Measurements from ENCODE around the gene RAB27B.
"Not testable (repeated sequence)": the region's sequence is repeated elsewhere in the genome, so short reads cannot be mapped to it uniquely, and the experiment has no call there.

RAB27B gene

GRCh38 chr18:54815086-54815485 is 13.2 kb upstream of the RAB27B start:
- no peak for DNase-seq (ENCODE audit: low read depth)

GRCh38 chr18:54820785-54821275 is 7.4 kb upstream of the RAB27B start:
- DNase-seq (ENCODE audit: low read depth): not testable (repeated sequence)

- no peak for DNase-seq (ENCODE audit: low read depth)
Observed at GRCh38 chr18:54822872-54823845, 5.1 kb upstream of the RAB27B start.

GRCh38 chr18:54824761-54825160 is 3.5 kb upstream of the RAB27B start:
- no peak for DNase-seq (ENCODE audit: low read depth)

GRCh38 chr18:54825601-54826344 is 2.5 kb upstream of the RAB27B start:
- DNase-seq (ENCODE audit: low read depth): no peak

GRCh38 chr18:54828986-54829385 is 709 bp downstream of the RAB27B start:
- no peak for DNase-seq (ENCODE audit: low read depth)

GRCh38 chr18:54829856-54830255 is 1.6 kb downstream of the RAB27B start:
- DNase-seq (ENCODE audit: low read depth): no peak

GRCh38 chr18:54830260-54830659 is 2.0 kb downstream of the RAB27B start:
- DNase-seq (ENCODE audit: low read depth): no peak

- no peak for DNase-seq (ENCODE audit: low read depth)
Observed at GRCh38 chr18:54830866-54831265, 2.6 kb downstream of the RAB27B start.

- DNase-seq (ENCODE audit: low read depth): no peak
Observed at GRCh38 chr18:54835944-54836343, 7.7 kb downstream of the RAB27B start.

GRCh38 chr18:54843314-54843713 is 15.0 kb downstream of the RAB27B start:
- DNase-seq (ENCODE audit: low read depth): no peak

- DNase-seq (ENCODE audit: low read depth): no peak
Observed at GRCh38 chr18:54845787-54846186, 17.5 kb downstream of the RAB27B start.

- no peak for DNase-seq (ENCODE audit: low read depth)
Observed at GRCh38 chr18:54848121-54848520, 19.8 kb downstream of the RAB27B start.

- no peak for DNase-seq (ENCODE audit: low read depth)
Observed at GRCh38 chr18:54849683-54850082, 21.4 kb downstream of the RAB27B start.

GRCh38 chr18:54850598-54850997 is 22.3 kb downstream of the RAB27B start:
- no peak for DNase-seq (ENCODE audit: low read depth)

GRCh38 chr18:54852780-54853675 is 24.8 kb downstream of the RAB27B start:
- no peak for DNase-seq (ENCODE audit: low read depth)

- not testable (repeated sequence) for DNase-seq (ENCODE audit: low read depth)
Observed at GRCh38 chr18:54855050-54855449, 26.8 kb downstream of the RAB27B start.

GRCh38 chr18:54856105-54856646 is 27.9 kb downstream of the RAB27B start:
- DNase-seq (ENCODE audit: low read depth): no peak

GRCh38 chr18:54857499-54857898 is 29.2 kb downstream of the RAB27B start:
- no peak for DNase-seq (ENCODE audit: low read depth)

GRCh38 chr18:54859667-54860421 is 31.6 kb downstream of the RAB27B start:
- no peak for DNase-seq (ENCODE audit: low read depth)

- no peak for DNase-seq (ENCODE audit: low read depth)
Observed at GRCh38 chr18:54860941-54861340, 32.7 kb downstream of the RAB27B start.

All from stimulated activated CD8-positive, alpha-beta memory T cell treated with anti-CD3 and anti-CD28 coated beads, Interleukin-12 subunit alpha, Interleukin-12 subunit beta, amount 100 ng/mL, for 1 hour (primary cell).